Activated gamma-delta T cell treated with Interleukin-2 at 50 U/mL for 16 hours (primary cell): ENCODE data around the gene PRDX5.
A peak's percentile ranks its signal among the peaks of the same experiment; 100 is the strongest.

Source experiments
- DNase-seq: peaks from one replicate; pipeline ENCODE4 v3.0.0-alpha.2; 2020

Gene PRDX5

GRCh38 chr11:64349404-64349803 lies 31.5 kb downstream of the PRDX5 start:
- no peak for DNase-seq

GRCh38 chr11:64351136-64351631 lies 33.3 kb downstream of the PRDX5 start:
- DNase-seq, result no peak

GRCh38 chr11:64352099-64352994 lies 34.4 kb downstream of the PRDX5 start:
- no peak for DNase-seq

GRCh38 chr11:64352995-64353714 lies 35.2 kb downstream of the PRDX5 start:
- DNase-seq, result no peak

GRCh38 chr11:64353715-64354506 lies 36.0 kb downstream of the PRDX5 start:
- DNase-seq, result no peak

- DNase-seq, result peak; percentile 38
These were observed 37.4 kb downstream of the PRDX5 start for GRCh38 chr11:64355078-64355940.

- no peak for DNase-seq
These were observed 38.8 kb downstream of the PRDX5 start for GRCh38 chr11:64356498-64357411.

GRCh38 chr11:64357446-64357845 lies 39.5 kb downstream of the PRDX5 start:
- DNase-seq, result no peak

GRCh38 chr11:64357904-64358535 lies 40.1 kb downstream of the PRDX5 start:
- peak; percentile 58 for DNase-seq

- no peak for DNase-seq
These were observed 40.6 kb downstream of the PRDX5 start for GRCh38 chr11:64358536-64358906.

GRCh38 chr11:64358907-64359711 lies 41.2 kb downstream of the PRDX5 start, which contains the start of gene RPS6KA4:
RPS6KA4 (plus strand) TSS chr11:64359162; CDS start chr11:64359236, 74 bp downstream.
- peak; percentile 33 for DNase-seq

GRCh38 chr11:64359712-64360445 lies 42.0 kb downstream of the PRDX5 start:
- no peak for DNase-seq

- no peak for DNase-seq
These were observed 42.6 kb downstream of the PRDX5 start for GRCh38 chr11:64360448-64360921.

- DNase-seq, result no peak
These were observed 43.7 kb downstream of the PRDX5 start for GRCh38 chr11:64361659-64362058.

GRCh38 chr11:64362339-64362738 lies 44.4 kb downstream of the PRDX5 start:
- no peak for DNase-seq

- no peak for DNase-seq
These were observed 46.5 kb downstream of the PRDX5 start for GRCh38 chr11:64364435-64364834.

GRCh38 chr11:64364911-64365310 lies 47.0 kb downstream of the PRDX5 start:
- DNase-seq, result no peak

- DNase-seq, result no peak
These were observed 48.8 kb downstream of the PRDX5 start for GRCh38 chr11:64366751-64367150.
